NB4 (cell line): ENCODE results near the gene ALG6.

ENCODE experiments used
- CTCF ChIP-seq: IDR thresholded peaks from one replicate; pipeline ENCODE4 v1.5.1; 2012; ENCODE audit warnings: low read depth, low read length
- MAX ChIP-seq: IDR thresholded peaks from 2 replicates; pipeline ENCODE4 v1.6.1; 2011; ENCODE audit warnings: low read depth, low read length
- MYC ChIP-seq: IDR thresholded peaks from 2 replicates; pipeline ENCODE4 v1.6.1; 2011; ENCODE audit warnings: low read depth, low read length
- POLR2A ChIP-seq: IDR thresholded peaks from 2 replicates; pipeline ENCODE4 v1.6.1; 2011; ENCODE audit warnings: mild to moderate bottlenecking; ENCODE audit not compliant: insufficient read length; ENCODE audit errors: extremely low read depth

- TF ChIP-seq CTCF (no peak), MYC (no peak), POLR2A (no peak), MAX (no peak)
Observed at GRCh38 chr1:63411066-63411465, 43.6 kb downstream of the ALG6 start.
